ENCODE measurements around the gene LRFN3.
A peak's percentile ranks its signal among the peaks of the same experiment; 100 is the strongest.
"Not testable (repeated sequence)": the region's sequence is repeated elsewhere in the genome, so short reads cannot be mapped to it uniquely, and the experiment has no call there.

Gene LRFN3

GRCh38 chr19:35935911-35936737 is at the start of gene LRFN3:
LRFN3 (plus strand) TSS chr19:35936374; CDS start chr19:35939426, 3,052 bp downstream.
- DNase-seq (ENCODE audit: low read depth, low spot score) = no peak

GRCh38 chr19:35887197-35887596 is 49.0 kb upstream of the LRFN3 start:
- no peak for DNase-seq (ENCODE audit: low read depth, low spot score)

- DNase-seq (ENCODE audit: low read depth, low spot score) = no peak
Measured at GRCh38 chr19:35888398-35888797, 47.8 kb upstream of the LRFN3 start.

- DNase-seq (ENCODE audit: low read depth, low spot score) = no peak
Measured at GRCh38 chr19:35889370-35890112, 46.6 kb upstream of the LRFN3 start.

GRCh38 chr19:35890113-35890650 is 46.0 kb upstream of the LRFN3 start:
- no peak for DNase-seq (ENCODE audit: low read depth, low spot score)

- not testable (repeated sequence) for DNase-seq (ENCODE audit: low read depth, low spot score)
Measured at GRCh38 chr19:35891819-35892218, 44.4 kb upstream of the LRFN3 start.

GRCh38 chr19:35894342-35894741 is 41.8 kb upstream of the LRFN3 start:
- DNase-seq (ENCODE audit: low read depth, low spot score) = no peak

GRCh38 chr19:35895911-35896642 is 40.1 kb upstream of the LRFN3 start:
- DNase-seq (ENCODE audit: low read depth, low spot score) = no peak

GRCh38 chr19:35896643-35897040 is 39.5 kb upstream of the LRFN3 start:
- no peak for DNase-seq (ENCODE audit: low read depth, low spot score)

GRCh38 chr19:35897706-35898451 is 38.3 kb upstream of the LRFN3 start:
- DNase-seq (ENCODE audit: low read depth, low spot score) = no peak

- no peak for DNase-seq (ENCODE audit: low read depth, low spot score)
Measured at GRCh38 chr19:35898499-35898809, 37.7 kb upstream of the LRFN3 start.

- DNase-seq (ENCODE audit: low read depth, low spot score) = peak; percentile 70
Measured at GRCh38 chr19:35899547-35900214, 36.5 kb upstream of the LRFN3 start.

GRCh38 chr19:35901055-35901644 is 35.0 kb upstream of the LRFN3 start:
- DNase-seq (ENCODE audit: low read depth, low spot score) = no peak

- DNase-seq (ENCODE audit: low read depth, low spot score) = no peak
Measured at GRCh38 chr19:35901854-35902661, 34.1 kb upstream of the LRFN3 start, which contains the start of gene HCST. HCST (plus strand) TSS chr19:35902529; CDS start chr19:35902594, 65 bp downstream.

- DNase-seq (ENCODE audit: low read depth, low spot score) = no peak
Measured at GRCh38 chr19:35902870-35903475, 33.2 kb upstream of the LRFN3 start.

- peak; percentile 58 for DNase-seq (ENCODE audit: low read depth, low spot score)
Measured at GRCh38 chr19:35903550-35904179, 32.5 kb upstream of the LRFN3 start.

GRCh38 chr19:35904311-35905068 is 31.7 kb upstream of the LRFN3 start:
- no peak for DNase-seq (ENCODE audit: low read depth, low spot score)

Data from activated naive CD8-positive, alpha-beta T cell treated with anti-CD3 and anti-CD28 coated beads, Interleukin-2, amount 50 U/mL, for 16 hours (primary cell).